ENCODE data around the gene CASZ1. TPM values are rescaled to one million over a fixed set of nuclear protein-coding genes. Genes with fewer than 3 reads are reported as not detected.

Gene CASZ1
- total and polyA plus RNA-seq, 2 donors from 2014 or later = 10.1 to 33.0 TPM

- no peak for TF ChIP-seq CTCF (IDR thresholded peaks at IDR 0.05; ENCODE audit: borderline replicate concordance, extremely low read depth, insufficient read depth)
- DNase-seq (peak in 1 of 5 donors; percentile 35), FAIRE-seq (no peak)
- Histone ChIP-seq H3K9ac (ENCODE audit: low read length in 3 of 3) (no peak overlapping the region), H3K9me3 (ENCODE audit: control insufficient read depth in 2 of 3, insufficient read depth in 1 of 3, low read length in 3 of 3) (no peaks in the 10 kb centered on the region), H3K4me3 (ENCODE audit: low read length in 3 of 3) (no peak overlapping the region), H3K36me3 (ENCODE audit: control insufficient read depth in 2 of 3, insufficient read depth in 3 of 3, low read length in 3 of 3) (peaks cover 0 to 7% (median 0%) of the 10 kb centered on the region in 3 donors), H3K27ac (ENCODE audit: low read depth in 2 of 2, low read length in 2 of 2) (no peak overlapping the region), H3K4me1 (ENCODE audit: control insufficient read depth in 2 of 3, insufficient read depth in 2 of 3, low read depth in 1 of 3, low read length in 3 of 3) (peaks cover 0 to 13% (median 10%) of the 10 kb centered on the region in 3 donors), H3K27me3 (ENCODE audit: control insufficient read depth, insufficient read depth, low read length) (no peaks in the 10 kb centered on the region)
- intact Hi-C loops (cut with DNase I) = no loop called here
Observed at GRCh38 chr1:10625076-10625475, 171.4 kb downstream of the CASZ1 start.

DNA sequence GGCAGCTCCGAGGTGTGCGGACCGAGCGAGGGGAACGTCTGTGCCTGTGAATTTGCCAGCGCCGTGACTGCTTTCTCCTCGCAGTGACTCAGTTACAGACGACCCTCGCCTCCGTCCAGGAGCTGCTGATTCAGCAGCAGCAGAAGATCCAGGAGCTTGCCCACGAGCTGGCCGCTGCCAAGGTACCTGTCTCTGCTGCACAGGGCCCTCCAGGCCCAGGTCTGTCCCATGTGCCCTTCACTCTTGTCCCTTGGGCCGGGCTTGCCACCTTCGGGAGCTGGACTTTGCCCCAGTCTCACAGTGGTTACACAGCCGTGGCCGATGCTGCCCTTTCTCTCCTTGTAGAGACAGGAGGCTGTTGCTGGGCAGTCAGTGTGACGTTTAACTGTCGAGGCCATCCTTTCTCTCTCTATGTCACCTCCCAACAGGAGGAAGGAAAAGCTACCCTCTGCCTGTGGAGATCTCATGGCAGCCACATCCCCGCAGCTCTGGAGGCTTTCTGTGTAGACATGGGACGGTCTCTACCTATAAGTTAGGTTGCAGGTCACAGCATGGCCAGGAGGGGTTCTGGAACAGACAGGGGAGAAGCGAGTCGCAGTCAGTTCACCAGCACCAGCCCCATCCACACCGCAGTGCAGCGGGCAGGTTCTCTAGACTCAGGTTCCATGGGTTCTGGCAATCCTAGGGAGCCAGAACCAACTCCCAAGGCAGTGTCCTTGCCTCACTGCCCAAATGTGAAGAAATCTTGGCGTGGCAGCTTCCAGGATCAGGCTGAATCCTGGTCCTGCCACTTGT is 172.0 kb downstream of the CASZ1 start:
- Histone ChIP-seq H3K27me3 (ENCODE audit: control insufficient read depth, insufficient read depth, low read length) (no peaks in the 10 kb centered on the region), H3K9ac (ENCODE audit: low read length in 3 of 3) (no peak overlapping the region), H3K36me3 (ENCODE audit: control insufficient read depth in 2 of 3, insufficient read depth in 3 of 3, low read length in 3 of 3) (peaks cover 0 to 7% (median 0%) of the 10 kb centered on the region in 3 donors), H3K4me3 (ENCODE audit: low read length in 3 of 3) (no peak overlapping the region), H3K27ac (ENCODE audit: low read depth in 2 of 2, low read length in 2 of 2) (no peak overlapping the region), H3K4me1 (ENCODE audit: control insufficient read depth in 2 of 3, insufficient read depth in 2 of 3, low read depth in 1 of 3, low read length in 3 of 3) (peaks cover 0 to 11% (median 10%) of the 10 kb centered on the region in 3 donors), H3K9me3 (ENCODE audit: control insufficient read depth in 2 of 3, insufficient read depth in 1 of 3, low read length in 3 of 3) (no peaks in the 10 kb centered on the region)
- FAIRE-seq (no peak), DNase-seq (peak in 1 of 5 donors; percentile 35)
- intact Hi-C loops (cut with DNase I) = no loop called here
- no peak for TF ChIP-seq CTCF (IDR thresholded peaks at IDR 0.05; ENCODE audit: borderline replicate concordance, extremely low read depth, insufficient read depth)

GRCh38 chr1:10623686-10624145 is 172.7 kb downstream of the CASZ1 start:
- DNase-seq (peak in 1 of 5 donors; percentile 35), FAIRE-seq (no peak)
- H3K36me3 ChIP-seq (ENCODE audit: control insufficient read depth in 2 of 3, insufficient read depth in 3 of 3, low read length in 3 of 3) = peaks cover 0 to 7% (median 0%) of the 10 kb centered on the region in 3 donors
- no peaks in the 10 kb centered on the region for H3K27me3 ChIP-seq (ENCODE audit: control insufficient read depth, insufficient read depth, low read length)
- H3K4me3 ChIP-seq (ENCODE audit: low read length in 3 of 3) = no peak overlapping the region
- intact Hi-C loops (cut with DNase I) = no loop called here
- H3K4me1 ChIP-seq (ENCODE audit: control insufficient read depth in 2 of 3, insufficient read depth in 2 of 3, low read depth in 1 of 3, low read length in 3 of 3) = peaks cover 0 to 10% (median 5%) of the 10 kb centered on the region in 3 donors
- TF ChIP-seq CTCF (IDR thresholded peaks at IDR 0.05; ENCODE audit: borderline replicate concordance, extremely low read depth, insufficient read depth) = no peak
- H3K9ac ChIP-seq (ENCODE audit: low read length in 3 of 3) = no peak overlapping the region
- H3K27ac ChIP-seq (ENCODE audit: low read depth in 2 of 2, low read length in 2 of 2) = no peak overlapping the region
- no peaks in the 10 kb centered on the region for H3K9me3 ChIP-seq (ENCODE audit: control insufficient read depth in 2 of 3, insufficient read depth in 1 of 3, low read length in 3 of 3)
